Uterus (tissue), 2 donors: ENCODE results near the gene IQCH.

ENCODE experiments used
- POLR2A ChIP-seq, 2 donors: fragments of 450-650 bp; IDR thresholded peaks; one replicate each; pipeline ENCODE4 v1.6.1; 2016; ENCODE audit warnings: antibody characterized with exemption in 2 of 2, mild to moderate bottlenecking in 1 of 2, moderate library complexity in 1 of 2
- TF ChIP-seq, protein P1 (sequence below), 4 experiments: fragments of 200-600 bp in 2 of 4; fragments of 450-650 bp in 2 of 4; sonication (generic) in 2 of 4; IDR thresholded peaks; one replicate each; pipeline ENCODE4 v1.5.1; 2016 to 2019; ENCODE audit warnings: antibody characterized with exemption in 4 of 4, mild to moderate bottlenecking in 2 of 4, moderate library complexity in 1 of 4

DNA sequence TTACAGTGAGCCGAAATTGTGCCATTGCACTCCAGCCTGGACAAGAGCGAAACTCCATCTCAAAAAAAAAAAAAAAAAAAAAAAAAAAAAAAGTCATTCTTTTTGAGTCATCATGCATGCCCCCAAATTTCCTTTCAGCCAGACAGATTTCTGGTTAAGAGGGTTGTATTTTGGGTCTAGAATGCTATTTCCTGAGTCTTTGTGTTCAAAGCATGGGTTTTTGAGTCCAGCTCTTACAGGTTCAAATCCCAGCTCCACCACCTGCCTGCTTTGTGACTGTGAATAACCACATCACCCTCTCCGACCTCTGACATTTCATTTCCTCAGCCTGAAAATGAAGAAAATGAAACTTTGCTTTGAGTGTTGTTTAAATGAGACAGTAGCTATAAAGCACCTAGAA is 257.0 kb downstream of the IQCH start:
- TF ChIP-seq, protein P1, sequence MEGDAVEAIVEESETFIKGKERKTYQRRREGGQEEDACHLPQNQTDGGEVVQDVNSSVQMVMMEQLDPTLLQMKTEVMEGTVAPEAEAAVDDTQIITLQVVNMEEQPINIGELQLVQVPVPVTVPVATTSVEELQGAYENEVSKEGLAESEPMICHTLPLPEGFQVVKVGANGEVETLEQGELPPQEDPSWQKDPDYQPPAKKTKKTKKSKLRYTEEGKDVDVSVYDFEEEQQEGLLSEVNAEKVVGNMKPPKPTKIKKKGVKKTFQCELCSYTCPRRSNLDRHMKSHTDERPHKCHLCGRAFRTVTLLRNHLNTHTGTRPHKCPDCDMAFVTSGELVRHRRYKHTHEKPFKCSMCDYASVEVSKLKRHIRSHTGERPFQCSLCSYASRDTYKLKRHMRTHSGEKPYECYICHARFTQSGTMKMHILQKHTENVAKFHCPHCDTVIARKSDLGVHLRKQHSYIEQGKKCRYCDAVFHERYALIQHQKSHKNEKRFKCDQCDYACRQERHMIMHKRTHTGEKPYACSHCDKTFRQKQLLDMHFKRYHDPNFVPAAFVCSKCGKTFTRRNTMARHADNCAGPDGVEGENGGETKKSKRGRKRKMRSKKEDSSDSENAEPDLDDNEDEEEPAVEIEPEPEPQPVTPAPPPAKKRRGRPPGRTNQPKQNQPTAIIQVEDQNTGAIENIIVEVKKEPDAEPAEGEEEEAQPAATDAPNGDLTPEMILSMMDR (IDR thresholded peaks at IDR 0.05), result no peak
- TF ChIP-seq POLR2A (IDR thresholded peaks at IDR 0.05), result no peak
